Smooth muscle cell (in vitro differentiated cells): ENCODE measurements around the gene CYP39A1. TPM values are rescaled to one million over a fixed set of nuclear protein-coding genes. Genes with fewer than 3 reads are reported as not detected.

ENCODE experiments used
- DNase-seq: peaks from one replicate; lab custom pipeline; 2025; ENCODE audit not compliant: unreplicated experiment; lab: John Stamatoyannopoulos, UW
- H2AFZ ChIP-seq: fragments of 200-600 bp; sonication (generic); 2 replicates; pipeline ENCODE4 v1.6.0; 2016; ENCODE audit warnings: antibody characterized with exemption, low read depth, mild to moderate bottlenecking
- H3F3A ChIP-seq: fragments of 200-600 bp; sonication (generic); 2 replicates; pipeline ENCODE4 v1.6.0; 2017; ENCODE audit warnings: antibody characterized with exemption, low read depth
- H3K27ac ChIP-seq: fragments of 200-600 bp; sonication (generic); 2 replicates; pipeline ENCODE4 v1.5.1; 2016; ENCODE audit warnings: low read depth, mild to moderate bottlenecking
- H3K27me3 ChIP-seq: fragments of 200-600 bp; sonication (generic); 2 replicates; pipeline ENCODE4 v1.6.1; 2016; ENCODE audit warnings: low read depth, mild to moderate bottlenecking
- H3K36me3 ChIP-seq: fragments of 200-600 bp; sonication (generic); 2 replicates; pipeline ENCODE4 v1.5.1; 2016; ENCODE audit warnings: low read depth
- H3K4me1 ChIP-seq: fragments of 200-600 bp; sonication (generic); 2 replicates; pipeline ENCODE4 v1.5.1; 2016; ENCODE audit warnings: low read depth
- H3K4me2 ChIP-seq: fragments of 200-600 bp; sonication (generic); 2 replicates; pipeline ENCODE4 v1.6.0; 2016; ENCODE audit warnings: mild to moderate bottlenecking
- H3K4me3 ChIP-seq: fragments of 200-600 bp; sonication (generic); 2 replicates; pipeline ENCODE4 v1.5.1; 2016; ENCODE audit warnings: mild to moderate bottlenecking
- H3K79me2 ChIP-seq: fragments of 200-600 bp; sonication (generic); 2 replicates; pipeline ENCODE4 v1.6.0; 2016; ENCODE audit warnings: low read depth, mild to moderate bottlenecking
- H3K9ac ChIP-seq: fragments of 200-600 bp; sonication (generic); 2 replicates; pipeline ENCODE4 v1.6.0; 2016; ENCODE audit warnings: low read depth
- H3K9me3 ChIP-seq: fragments of 200-600 bp; sonication (generic); replicated peaks from 2 replicates; pipeline ENCODE4 v1.5.1; 2016; ENCODE audit warnings: low read depth
- H4K20me1 ChIP-seq: fragments of 200-600 bp; sonication (generic); 2 replicates; pipeline ENCODE4 v1.6.0; 2016; ENCODE audit warnings: low read depth
- WGBS: methylation state at CpG from one replicate; pipeline ENCODE4 v1.1.7; 2016; ENCODE audit warnings: low lambda C conversion rate; 5-methylcytosine and 5-hydroxymethylcytosine counted together
- polyA plus RNA-seq: library from polyadenylated mRNA; unstranded; fragments of >200 nt; fragmentation: Nextera tagmentation; extraction: Ambion mirVana; gene quantifications from 2 replicates; pipeline ENCODE4 v1.2.1, GENCODE V29; 2016
- total RNA-seq: library from RNA; depleted of rRNA; stranded (reverse); fragments of >200 nt; gene quantifications from 2 replicates; pipeline ENCODE4 v1.2.3, GENCODE V29; 2014
- TF ChIP-seq, protein P1 (sequence below): fragments of 200-600 bp; sonication (generic); IDR thresholded peaks from 2 replicates; pipeline ENCODE4 v1.5.1; 2017; ENCODE audit warnings: borderline replicate concordance, mild to moderate bottlenecking, antibody characterized with exemption; ENCODE audit not compliant: insufficient read depth, poor library complexity, severe bottlenecking

Gene CYP39A1
- total and polyA plus RNA-seq, 2 experiments from 2014 or later = 0.40 to 0.63 TPM

DNA sequence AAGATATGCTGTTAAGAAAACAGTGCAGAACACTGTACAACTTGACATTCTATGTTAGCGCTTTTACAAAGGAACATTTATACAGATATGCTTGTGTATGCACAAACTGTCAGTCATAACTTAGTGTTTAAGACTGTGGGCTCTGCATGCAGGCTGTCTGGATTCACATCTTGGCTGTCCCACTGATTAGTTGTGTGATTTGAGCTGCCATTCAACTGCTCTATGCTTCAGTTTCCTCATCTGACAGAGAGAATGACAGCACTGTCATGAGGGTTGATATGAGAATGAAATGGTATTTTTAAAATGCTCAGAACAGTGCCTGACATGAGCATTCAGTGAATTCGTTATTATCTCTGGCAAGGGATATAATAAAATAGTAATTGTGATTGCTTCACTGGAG lies 8.9 kb upstream of the CYP39A1 start:
- no peaks in the 10 kb centered on the region for H3K79me2 ChIP-seq
- no peak overlapping the region for H3K27ac ChIP-seq
- H3F3A ChIP-seq = no peaks in the 10 kb centered on the region
- TF ChIP-seq, protein P1, sequence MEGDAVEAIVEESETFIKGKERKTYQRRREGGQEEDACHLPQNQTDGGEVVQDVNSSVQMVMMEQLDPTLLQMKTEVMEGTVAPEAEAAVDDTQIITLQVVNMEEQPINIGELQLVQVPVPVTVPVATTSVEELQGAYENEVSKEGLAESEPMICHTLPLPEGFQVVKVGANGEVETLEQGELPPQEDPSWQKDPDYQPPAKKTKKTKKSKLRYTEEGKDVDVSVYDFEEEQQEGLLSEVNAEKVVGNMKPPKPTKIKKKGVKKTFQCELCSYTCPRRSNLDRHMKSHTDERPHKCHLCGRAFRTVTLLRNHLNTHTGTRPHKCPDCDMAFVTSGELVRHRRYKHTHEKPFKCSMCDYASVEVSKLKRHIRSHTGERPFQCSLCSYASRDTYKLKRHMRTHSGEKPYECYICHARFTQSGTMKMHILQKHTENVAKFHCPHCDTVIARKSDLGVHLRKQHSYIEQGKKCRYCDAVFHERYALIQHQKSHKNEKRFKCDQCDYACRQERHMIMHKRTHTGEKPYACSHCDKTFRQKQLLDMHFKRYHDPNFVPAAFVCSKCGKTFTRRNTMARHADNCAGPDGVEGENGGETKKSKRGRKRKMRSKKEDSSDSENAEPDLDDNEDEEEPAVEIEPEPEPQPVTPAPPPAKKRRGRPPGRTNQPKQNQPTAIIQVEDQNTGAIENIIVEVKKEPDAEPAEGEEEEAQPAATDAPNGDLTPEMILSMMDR = no peak
- H2AFZ ChIP-seq = no peak overlapping the region
- H3K27me3 ChIP-seq = peaks cover 5% of the 10 kb centered on the region
- H3K4me2 ChIP-seq = no peak overlapping the region
- H3K9me3 ChIP-seq = no peaks in the 10 kb centered on the region
- no peak overlapping the region for H3K9ac ChIP-seq
- H3K4me3 ChIP-seq = no peak overlapping the region
- no peaks in the 10 kb centered on the region for H3K4me1 ChIP-seq
- whole genome bisulfite sequencing = 89% methylated on average over 2 of the region's 2 CpGs
- no peak for DNase-seq
- H3K36me3 ChIP-seq = no peaks in the 10 kb centered on the region
- no peaks in the 10 kb centered on the region for H4K20me1 ChIP-seq

- Histone ChIP-seq H3K27ac (no peak overlapping the region), H4K20me1 (no peaks in the 10 kb centered on the region), H2AFZ (no peak overlapping the region), H3K9me3 (no peaks in the 10 kb centered on the region), H3K79me2 (no peaks in the 10 kb centered on the region), H3K36me3 (no peaks in the 10 kb centered on the region), H3F3A (no peaks in the 10 kb centered on the region), H3K9ac (no peak overlapping the region), H3K4me2 (no peak overlapping the region), H3K4me3 (no peak overlapping the region), H3K4me1 (no peaks in the 10 kb centered on the region), H3K27me3 (peaks cover 19% of the 10 kb centered on the region)
- TF ChIP-seq, protein P1 = no peak
- no peak for DNase-seq
These were observed 5.0 kb upstream of the CYP39A1 start for GRCh38 chr6:46657642-46658041.

DNA sequence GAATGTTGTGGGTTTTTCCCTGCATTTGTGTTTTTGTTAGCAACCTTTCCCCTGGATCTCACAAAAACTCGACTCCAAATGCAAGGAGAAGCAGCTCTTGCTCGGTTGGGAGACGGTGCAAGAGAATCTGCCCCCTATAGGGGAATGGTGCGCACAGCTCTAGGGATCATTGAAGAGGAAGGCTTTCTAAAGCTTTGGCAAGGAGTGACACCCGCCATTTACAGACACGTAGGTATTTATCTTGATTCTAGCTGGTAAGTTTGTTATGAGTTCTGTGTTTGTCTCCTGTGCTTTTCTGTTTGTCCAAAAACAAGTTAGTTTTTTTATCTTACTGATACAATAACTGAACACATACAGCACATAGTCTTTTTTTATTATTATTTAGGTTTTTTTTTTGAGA lies 3.2 kb upstream of the CYP39A1 start:
- Histone ChIP-seq H3K9ac (no peak overlapping the region), H3K36me3 (no peaks in the 10 kb centered on the region), H3K27me3 (peaks cover 19% of the 10 kb centered on the region), H3K9me3 (no peaks in the 10 kb centered on the region), H3F3A (no peaks in the 10 kb centered on the region), H4K20me1 (no peaks in the 10 kb centered on the region), H2AFZ (no peak overlapping the region), H3K4me1 (no peaks in the 10 kb centered on the region), H3K27ac (no peak overlapping the region), H3K79me2 (no peaks in the 10 kb centered on the region), H3K4me3 (no peak overlapping the region), H3K4me2 (no peak overlapping the region)
- no peak for DNase-seq
- TF ChIP-seq, protein P1 = peak; percentile 27
- 21% methylated on average over 6 of the region's 6 CpGs for WGBS

GRCh38 chr6:46653439-46654195 lies 999 bp upstream of the CYP39A1 start:
- no peaks in the 10 kb centered on the region for H3K9me3 ChIP-seq
- H2AFZ ChIP-seq = peak overlapping the region; percentile 81
- TF ChIP-seq, protein P1 = no peak
- no peak overlapping the region for H3K27ac ChIP-seq
- H3K4me1 ChIP-seq = no peaks in the 10 kb centered on the region
- no peaks in the 10 kb centered on the region for H3K36me3 ChIP-seq
- WGBS = 33% methylated on average over 10 of the region's 10 CpGs
- DNase-seq = no peak
- peak overlapping the region; percentile 83 for H3K4me2 ChIP-seq
- peaks cover 19% of the 10 kb centered on the region for H3K27me3 ChIP-seq
- no peaks in the 10 kb centered on the region for H3F3A ChIP-seq
- no peaks in the 10 kb centered on the region for H3K79me2 ChIP-seq
- peak overlapping the region; percentile 79 for H3K4me3 ChIP-seq
- H3K9ac ChIP-seq = no peak overlapping the region
- no peaks in the 10 kb centered on the region for H4K20me1 ChIP-seq
